Stimulated activated memory B cell treated with anti-CD40 and anti-IgM and Interleukin-4, amounts not matched to agents 10 μg/mL and 1 μg/mL and 100 μg/mL, for 72 hours (primary cell): Measurements from ENCODE around the gene SPIRE2.

Source experiments
- ATAC-seq: fragments of 150-1000 bp; cut with Tn5 transposase; 2 replicates; pipeline ENCODE4 v1.10.0; 2021
- H3K27ac Mint-ChIP-seq: one replicate; pipeline ENCODE4 v1.8.0; 2022; ENCODE audit warnings: mild to moderate bottlenecking, mixed read lengths
- H3K27me3 Mint-ChIP-seq: one replicate; pipeline ENCODE4 v1.8.0; 2022; ENCODE audit warnings: mixed read lengths
- H3K36me3 Mint-ChIP-seq: one replicate; pipeline ENCODE4 v1.8.0; 2022; ENCODE audit warnings: mixed read lengths
- H3K4me1 Mint-ChIP-seq: one replicate; pipeline ENCODE4 v1.8.0; 2022; ENCODE audit warnings: mixed read lengths
- H3K4me3 Mint-ChIP-seq: one replicate; pipeline ENCODE4 v1.8.0; 2022; ENCODE audit warnings: mild to moderate bottlenecking, moderate library complexity, mixed read lengths
- H3K9me3 Mint-ChIP-seq: one replicate; pipeline ENCODE4 v1.8.0; 2022; ENCODE audit warnings: mixed read lengths

SPIRE2 gene

DNA sequence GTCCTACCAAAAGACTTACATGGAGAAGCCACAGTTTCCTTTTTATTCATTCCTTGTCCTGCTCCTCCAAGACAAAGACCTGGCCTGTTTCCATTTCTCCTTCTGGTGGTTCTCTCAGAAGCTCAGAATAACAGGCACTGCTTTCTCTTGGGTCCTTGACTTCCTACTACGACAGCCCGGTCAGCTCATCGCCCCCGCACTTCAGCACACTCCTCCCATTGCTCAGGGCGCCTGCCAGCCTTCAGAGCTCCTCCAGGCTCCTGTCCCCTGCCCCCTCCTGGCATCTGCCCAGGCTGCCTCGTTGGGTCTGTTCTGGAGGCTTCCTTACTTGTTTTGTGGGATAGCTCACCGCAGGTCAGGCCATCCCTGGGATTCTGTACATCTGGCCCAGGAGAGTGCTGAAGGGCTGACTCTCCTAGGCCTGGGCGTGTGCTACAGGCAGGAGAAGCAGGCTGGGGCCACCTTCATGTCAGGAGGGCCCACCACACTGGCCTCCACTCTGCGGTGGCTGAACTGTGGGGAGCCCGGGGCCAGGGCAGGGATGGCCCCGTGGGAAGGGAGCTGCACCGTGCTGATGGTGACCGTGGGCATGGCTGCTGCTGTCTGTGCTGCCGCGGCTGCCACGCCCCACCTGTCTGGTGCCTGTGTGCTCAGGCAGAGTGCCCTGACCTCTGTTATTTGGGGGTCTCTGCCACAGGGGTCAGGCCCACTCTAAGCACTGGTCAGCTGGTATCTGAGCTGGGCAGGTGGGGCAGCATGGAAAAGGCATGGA is 62.8 kb downstream of the SPIRE2 start:
- Mint-ChIP-seq H3K27ac (no peak overlapping the region), H3K36me3 (peaks cover 31% of the 10 kb centered on the region), H3K4me1 (no peaks in the 10 kb centered on the region), H3K9me3 (no peaks in the 10 kb centered on the region), H3K27me3 (no peaks in the 10 kb centered on the region), H3K4me3 (no peak overlapping the region)
- ATAC-seq: no peak

DNA sequence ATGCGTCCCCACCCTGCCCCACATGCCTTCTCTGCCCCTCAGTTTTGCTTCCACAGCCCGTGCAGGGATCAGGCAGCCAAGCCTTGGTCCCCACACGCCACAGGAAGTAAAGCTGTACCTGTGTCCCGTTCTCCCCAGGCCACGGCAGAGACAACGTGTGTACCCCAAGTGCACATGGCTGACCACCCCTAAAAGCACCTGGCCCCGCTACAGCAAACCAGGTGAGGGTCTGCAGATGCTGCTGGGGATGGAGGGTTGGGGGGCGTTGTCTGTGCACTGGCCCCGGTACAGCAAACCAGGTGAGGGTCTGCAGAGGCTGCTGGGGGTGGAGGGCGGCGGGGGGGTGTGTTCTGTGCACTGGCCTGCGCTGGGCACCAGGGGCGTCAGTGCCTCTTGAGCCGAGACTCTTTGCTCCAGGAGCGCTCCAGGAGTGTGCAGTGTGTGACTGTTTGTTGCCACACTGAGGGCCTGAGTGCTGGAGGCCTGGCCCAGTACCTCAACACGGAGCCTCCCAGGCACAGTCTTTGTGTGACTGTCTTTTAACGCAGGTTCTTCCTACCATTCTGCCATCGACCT is 63.9 kb downstream of the SPIRE2 start:
- ATAC-seq: no peak
- no peaks in the 10 kb centered on the region for H3K27me3 Mint-ChIP-seq
- no peaks in the 10 kb centered on the region for H3K9me3 Mint-ChIP-seq
- H3K36me3 Mint-ChIP-seq: peaks cover 29% of the 10 kb centered on the region
- H3K4me3 Mint-ChIP-seq: no peak overlapping the region
- no peaks in the 10 kb centered on the region for H3K4me1 Mint-ChIP-seq
- H3K27ac Mint-ChIP-seq: no peak overlapping the region

DNA sequence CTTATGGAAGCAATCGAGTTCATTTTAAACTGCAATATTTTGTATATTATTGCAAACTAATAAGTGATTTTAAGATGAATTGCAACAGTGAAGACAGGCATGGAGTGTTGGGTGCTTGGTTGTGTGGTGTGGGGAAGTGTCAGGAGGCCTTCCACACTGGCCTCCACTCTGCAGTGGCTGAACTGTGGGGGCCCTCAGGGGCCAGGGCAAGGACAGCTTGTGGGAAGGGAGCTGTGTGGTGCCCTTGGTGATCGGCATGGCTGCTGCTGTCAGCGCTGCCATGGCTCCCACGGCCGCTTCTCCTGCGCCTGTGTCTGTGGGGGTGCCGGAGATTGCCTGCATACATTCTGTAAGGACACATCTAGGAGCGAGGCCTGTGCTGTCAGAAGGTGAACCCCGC is 64.4 kb downstream of the SPIRE2 start:
- H3K9me3 Mint-ChIP-seq: no peaks in the 10 kb centered on the region
- no peaks in the 10 kb centered on the region for H3K27me3 Mint-ChIP-seq
- no peak for ATAC-seq
- no peaks in the 10 kb centered on the region for H3K4me1 Mint-ChIP-seq
- H3K27ac Mint-ChIP-seq: no peak overlapping the region
- H3K4me3 Mint-ChIP-seq: no peak overlapping the region
- H3K36me3 Mint-ChIP-seq: peaks cover 29% of the 10 kb centered on the region

DNA sequence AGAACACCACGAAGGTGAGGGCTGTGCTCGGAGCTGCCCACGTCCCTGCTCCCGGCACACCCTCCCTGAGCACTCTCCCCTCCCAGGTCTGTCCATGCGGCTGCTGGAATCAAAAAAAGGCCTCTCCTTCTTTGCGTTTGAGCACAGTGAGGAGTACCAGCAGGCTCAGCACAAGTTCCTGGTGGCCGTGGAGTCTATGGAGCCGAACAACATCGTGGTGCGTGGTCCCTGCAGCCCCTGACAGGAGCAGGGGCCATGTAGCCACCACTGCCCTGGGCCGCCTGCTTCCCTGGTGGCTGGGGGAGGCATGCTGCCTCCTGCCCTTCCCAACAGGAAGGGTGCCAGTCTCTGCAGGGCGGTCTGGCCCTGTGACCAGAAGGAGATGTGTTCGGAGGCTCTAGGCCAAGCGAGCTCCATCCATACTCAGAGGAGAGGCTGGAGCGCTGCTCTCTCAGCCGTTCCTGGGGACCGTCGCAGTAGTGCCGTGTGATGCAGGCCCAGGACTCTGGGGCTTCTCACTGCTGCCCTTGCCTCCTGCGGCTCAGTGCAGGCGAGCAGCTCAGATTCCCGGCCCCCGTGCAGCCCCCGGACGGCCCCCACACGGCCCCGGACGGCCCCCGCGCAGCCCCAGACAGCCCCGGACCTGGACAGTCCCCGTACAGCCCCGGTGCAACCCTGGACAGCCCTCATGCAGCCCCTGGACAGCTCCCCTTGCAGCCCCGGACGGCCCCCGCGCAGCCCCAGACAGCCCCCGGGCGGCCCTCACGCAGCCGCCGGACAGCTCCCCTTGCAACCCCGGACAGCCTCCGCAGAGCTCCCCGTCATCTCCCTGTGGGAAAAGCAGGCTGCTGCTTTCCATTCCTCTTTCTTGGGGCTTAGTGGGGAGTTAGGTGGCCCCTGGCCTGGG is 65.6 kb downstream of the SPIRE2 start:
- no peak for ATAC-seq
- no peak overlapping the region for H3K27ac Mint-ChIP-seq

DNA sequence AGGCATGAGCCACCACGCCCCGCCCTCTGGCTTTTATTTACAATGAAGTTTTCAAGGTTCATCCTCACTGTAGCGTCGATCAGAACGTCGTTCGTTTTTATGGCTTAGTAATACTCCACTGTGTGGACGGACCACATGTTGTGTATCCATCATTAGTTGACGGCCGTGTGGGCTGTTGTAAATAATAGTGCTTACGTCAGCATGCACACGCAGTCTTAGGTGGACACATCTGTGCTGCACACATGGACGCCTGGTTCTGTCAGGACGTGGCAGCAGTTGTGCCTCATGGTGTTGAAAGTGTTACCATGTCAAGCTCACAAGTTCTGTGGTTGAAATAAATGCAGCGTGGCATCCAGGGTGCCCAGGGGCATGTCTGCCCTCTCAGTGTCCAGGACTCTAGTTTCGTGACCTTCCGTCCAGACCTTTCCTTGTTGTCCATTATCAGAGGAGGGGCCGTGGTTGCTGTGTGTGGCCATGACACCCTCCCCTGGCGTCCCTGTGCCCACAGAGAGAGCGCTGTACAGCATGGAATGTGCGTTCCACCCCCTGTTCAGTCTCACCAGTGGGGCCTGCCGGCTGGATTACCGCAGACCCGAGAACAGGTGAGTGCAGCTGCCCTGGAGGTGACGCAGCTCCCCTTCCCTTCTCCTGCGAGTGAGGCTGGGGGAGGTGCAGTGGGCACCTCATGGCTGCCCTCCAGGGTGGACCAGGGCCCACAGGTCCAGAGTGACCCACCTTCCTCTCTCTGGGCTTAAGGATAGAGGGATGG is 67.4 kb downstream of the SPIRE2 start:
- no peaks in the 10 kb centered on the region for H3K9me3 Mint-ChIP-seq
- H3K27me3 Mint-ChIP-seq: no peaks in the 10 kb centered on the region
- no peak overlapping the region for H3K27ac Mint-ChIP-seq
- no peak for ATAC-seq
- H3K4me1 Mint-ChIP-seq: no peaks in the 10 kb centered on the region
- H3K4me3 Mint-ChIP-seq: no peak overlapping the region
- H3K36me3 Mint-ChIP-seq: peaks cover 41% of the 10 kb centered on the region

More for the DNA sequence above, 65.6 kb downstream of the SPIRE2 start:
- Mint-ChIP-seq H3K4me1 (no peaks in the 10 kb centered on the region), H3K27me3 (no peaks in the 10 kb centered on the region), H3K36me3 (peaks cover 36% of the 10 kb centered on the region), H3K4me3 (no peak overlapping the region), H3K9me3 (no peaks in the 10 kb centered on the region)

DNA sequence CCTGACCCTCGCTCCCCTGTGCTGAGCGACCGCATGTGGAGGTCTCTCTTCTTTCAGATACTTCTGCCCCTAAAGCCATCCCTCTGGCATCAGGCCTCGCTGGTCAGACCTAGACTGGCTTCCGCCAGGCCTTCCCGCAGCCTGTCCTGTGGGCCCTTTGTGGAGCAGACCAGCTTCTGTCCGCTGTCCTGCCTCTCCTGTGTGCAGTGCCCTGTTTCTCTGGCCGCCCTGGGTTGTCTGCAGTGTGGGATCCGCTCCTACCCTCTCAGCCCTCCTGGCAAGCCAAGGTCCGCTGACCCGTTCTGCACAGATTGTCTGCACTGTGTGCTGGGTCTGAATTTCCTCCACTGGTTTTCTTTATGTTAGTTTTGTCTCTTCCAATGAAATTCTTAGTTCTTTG is 68.9 kb downstream of the SPIRE2 start:
- H3K4me1 Mint-ChIP-seq: no peaks in the 10 kb centered on the region
- no peaks in the 10 kb centered on the region for H3K27me3 Mint-ChIP-seq
- no peak overlapping the region for H3K4me3 Mint-ChIP-seq
- no peak overlapping the region for H3K27ac Mint-ChIP-seq
- ATAC-seq: no peak
- H3K9me3 Mint-ChIP-seq: no peaks in the 10 kb centered on the region
- peaks cover 36% of the 10 kb centered on the region for H3K36me3 Mint-ChIP-seq

DNA sequence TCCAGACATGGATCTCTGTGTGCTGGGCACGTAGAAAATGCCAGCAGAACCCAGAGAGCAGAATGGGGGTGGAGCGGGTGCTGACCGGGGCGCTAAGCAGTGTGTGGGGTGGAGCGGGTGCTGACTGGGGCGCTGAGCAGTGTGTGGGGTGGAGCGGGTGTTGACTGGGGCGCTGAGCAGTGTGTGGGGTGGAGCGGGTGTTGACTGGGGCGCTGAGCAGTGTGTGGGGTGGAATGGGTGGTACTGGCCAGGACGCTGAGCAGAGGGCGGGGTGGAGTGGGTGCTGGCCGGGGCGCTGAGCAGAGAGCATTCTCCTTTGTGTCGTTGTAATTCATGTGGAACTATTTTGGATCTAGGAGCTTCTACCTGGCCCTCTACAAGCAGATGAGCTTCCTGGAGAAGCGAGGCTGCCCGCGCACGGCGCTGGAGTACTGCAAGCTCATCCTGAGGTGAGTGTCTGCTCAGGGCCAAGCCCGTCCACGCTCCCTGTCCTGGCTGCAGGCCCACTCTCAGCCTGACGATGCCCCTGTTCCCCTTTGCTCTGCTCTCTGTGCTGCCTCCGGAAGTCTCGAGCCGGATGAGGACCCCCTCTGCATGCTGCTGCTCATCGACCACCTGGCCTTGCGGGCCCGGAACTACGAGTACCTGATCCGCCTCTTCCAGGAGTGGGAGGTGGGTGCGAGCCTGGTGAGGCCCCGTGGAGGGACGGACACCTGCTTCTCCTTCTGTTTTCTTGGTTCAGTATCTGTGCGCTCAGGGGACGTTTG is 70.1 kb downstream of the SPIRE2 start:
- no peak for ATAC-seq
- Mint-ChIP-seq H3K4me1 (no peaks in the 10 kb centered on the region), H3K9me3 (no peaks in the 10 kb centered on the region), H3K27me3 (no peaks in the 10 kb centered on the region), H3K27ac (no peak overlapping the region), H3K36me3 (peaks cover 36% of the 10 kb centered on the region), H3K4me3 (no peak overlapping the region)

DNA sequence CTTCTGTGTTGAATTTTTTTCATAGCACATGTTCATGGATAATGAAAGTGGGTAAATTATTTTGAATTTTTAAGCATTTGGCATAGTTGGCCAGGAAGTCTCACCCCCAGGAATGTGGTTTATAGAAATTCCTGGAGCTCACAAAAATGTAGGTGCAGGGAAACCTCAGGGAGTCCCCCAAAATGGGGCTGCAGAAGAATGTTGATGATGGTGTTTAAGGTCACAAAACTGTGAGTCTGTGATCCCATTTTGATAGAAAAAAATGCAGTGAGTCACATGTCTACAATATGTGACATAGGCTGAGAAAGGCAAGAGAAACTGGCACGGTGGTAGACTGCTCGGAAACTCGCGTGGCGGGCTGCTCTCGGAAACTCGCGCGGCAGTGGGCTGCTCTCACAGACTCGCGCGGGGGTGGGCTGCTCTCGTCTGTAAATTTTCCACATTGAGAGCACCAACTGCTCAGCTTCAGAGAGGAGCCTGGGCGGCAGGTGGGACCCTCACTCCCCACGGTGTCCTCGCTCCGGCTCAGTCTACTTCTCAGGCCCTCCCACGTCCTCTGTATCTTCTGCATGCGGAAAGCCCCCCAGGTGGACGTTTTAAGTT is 71.7 kb downstream of the SPIRE2 start:
- no peaks in the 10 kb centered on the region for H3K4me1 Mint-ChIP-seq
- H3K27ac Mint-ChIP-seq: no peak overlapping the region
- no peak overlapping the region for H3K4me3 Mint-ChIP-seq
- peaks cover 41% of the 10 kb centered on the region for H3K36me3 Mint-ChIP-seq
- no peaks in the 10 kb centered on the region for H3K27me3 Mint-ChIP-seq
- no peak for ATAC-seq
- no peaks in the 10 kb centered on the region for H3K9me3 Mint-ChIP-seq

DNA sequence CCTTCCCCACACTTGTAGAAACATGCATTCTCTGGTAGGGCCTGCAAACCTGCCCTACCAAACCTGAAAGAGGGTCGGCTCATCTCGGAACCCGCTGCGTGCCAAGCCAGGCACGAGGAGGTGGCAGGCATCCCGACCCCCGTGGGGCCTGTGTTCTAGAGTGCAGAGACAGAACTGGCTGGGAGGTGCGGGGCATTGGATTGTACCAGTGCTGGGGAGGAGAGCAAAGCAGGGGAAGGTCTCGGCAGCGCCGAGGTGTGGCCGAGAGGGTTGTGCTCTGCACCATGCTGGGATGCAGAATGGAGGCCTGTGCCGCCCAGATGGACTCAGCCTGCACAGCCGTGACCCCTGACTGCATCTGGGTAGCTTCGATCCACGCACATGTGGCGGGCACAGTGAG is 72.6 kb downstream of the SPIRE2 start:
- no peaks in the 10 kb centered on the region for H3K27me3 Mint-ChIP-seq
- peaks cover 49% of the 10 kb centered on the region for H3K36me3 Mint-ChIP-seq
- H3K9me3 Mint-ChIP-seq: no peaks in the 10 kb centered on the region
- H3K27ac Mint-ChIP-seq: no peak overlapping the region
- no peaks in the 10 kb centered on the region for H3K4me1 Mint-ChIP-seq
- no peak for ATAC-seq
- H3K4me3 Mint-ChIP-seq: no peak overlapping the region

DNA sequence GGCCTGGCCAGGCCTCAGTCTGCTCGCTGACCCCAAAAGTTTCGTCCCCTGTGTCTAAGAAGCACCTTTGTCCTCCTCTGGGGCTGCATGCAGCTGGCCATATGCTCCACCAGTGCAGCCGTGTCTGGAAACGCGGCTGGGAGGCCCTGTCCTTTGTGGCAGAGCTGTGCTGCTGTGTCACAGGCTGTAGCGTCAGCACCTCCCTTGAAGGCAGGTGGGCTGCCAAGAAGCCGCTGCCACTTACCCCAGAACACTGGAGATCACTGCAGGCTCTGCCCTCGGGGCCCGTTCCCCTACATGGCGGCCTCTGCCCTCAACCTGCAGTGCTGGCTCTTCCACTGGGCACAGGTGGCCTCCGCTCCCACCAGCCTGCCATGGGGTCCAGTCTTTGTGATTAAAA is 74.7 kb downstream of the SPIRE2 start:
- no peak for ATAC-seq
- Mint-ChIP-seq H3K9me3 (no peaks in the 10 kb centered on the region), H3K27me3 (no peaks in the 10 kb centered on the region), H3K4me3 (no peak overlapping the region), H3K36me3 (peaks cover 52% of the 10 kb centered on the region), H3K27ac (no peak overlapping the region), H3K4me1 (no peaks in the 10 kb centered on the region)

DNA sequence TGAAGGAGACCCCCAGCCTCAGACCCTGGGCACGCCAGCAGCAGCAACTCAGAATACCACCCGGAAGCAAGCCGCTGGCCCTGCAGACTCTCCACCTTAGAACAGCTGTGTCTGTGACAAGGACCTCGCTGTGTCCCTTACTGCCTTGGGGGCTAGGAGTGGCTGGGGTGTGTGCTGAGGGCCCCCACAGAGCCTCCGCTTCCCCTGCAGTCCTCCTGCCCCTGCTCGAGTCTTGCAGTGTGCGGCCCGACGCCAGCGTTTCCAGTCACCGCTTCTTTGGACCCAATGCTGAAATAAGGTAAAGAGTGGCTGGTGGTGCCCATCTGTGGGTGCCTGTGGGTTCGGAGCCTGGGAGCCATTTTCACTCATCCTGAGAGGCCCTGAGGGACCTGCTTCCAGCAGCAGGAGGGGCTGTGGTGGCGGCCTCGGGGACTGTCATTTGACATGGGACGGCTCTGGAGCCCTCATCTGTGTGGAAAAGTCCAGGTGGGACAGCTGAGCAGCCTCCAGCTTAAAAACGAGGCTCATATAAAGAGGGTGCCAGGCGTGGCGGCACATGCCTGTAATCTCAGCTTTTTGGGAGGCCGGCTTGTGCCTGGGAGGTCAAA is 75.7 kb downstream of the SPIRE2 start:
- Mint-ChIP-seq H3K27ac (no peak overlapping the region), H3K4me3 (no peak overlapping the region), H3K27me3 (no peaks in the 10 kb centered on the region), H3K9me3 (no peaks in the 10 kb centered on the region), H3K36me3 (peaks cover 52% of the 10 kb centered on the region), H3K4me1 (peaks cover 6% of the 10 kb centered on the region)
- ATAC-seq: no peak

DNA sequence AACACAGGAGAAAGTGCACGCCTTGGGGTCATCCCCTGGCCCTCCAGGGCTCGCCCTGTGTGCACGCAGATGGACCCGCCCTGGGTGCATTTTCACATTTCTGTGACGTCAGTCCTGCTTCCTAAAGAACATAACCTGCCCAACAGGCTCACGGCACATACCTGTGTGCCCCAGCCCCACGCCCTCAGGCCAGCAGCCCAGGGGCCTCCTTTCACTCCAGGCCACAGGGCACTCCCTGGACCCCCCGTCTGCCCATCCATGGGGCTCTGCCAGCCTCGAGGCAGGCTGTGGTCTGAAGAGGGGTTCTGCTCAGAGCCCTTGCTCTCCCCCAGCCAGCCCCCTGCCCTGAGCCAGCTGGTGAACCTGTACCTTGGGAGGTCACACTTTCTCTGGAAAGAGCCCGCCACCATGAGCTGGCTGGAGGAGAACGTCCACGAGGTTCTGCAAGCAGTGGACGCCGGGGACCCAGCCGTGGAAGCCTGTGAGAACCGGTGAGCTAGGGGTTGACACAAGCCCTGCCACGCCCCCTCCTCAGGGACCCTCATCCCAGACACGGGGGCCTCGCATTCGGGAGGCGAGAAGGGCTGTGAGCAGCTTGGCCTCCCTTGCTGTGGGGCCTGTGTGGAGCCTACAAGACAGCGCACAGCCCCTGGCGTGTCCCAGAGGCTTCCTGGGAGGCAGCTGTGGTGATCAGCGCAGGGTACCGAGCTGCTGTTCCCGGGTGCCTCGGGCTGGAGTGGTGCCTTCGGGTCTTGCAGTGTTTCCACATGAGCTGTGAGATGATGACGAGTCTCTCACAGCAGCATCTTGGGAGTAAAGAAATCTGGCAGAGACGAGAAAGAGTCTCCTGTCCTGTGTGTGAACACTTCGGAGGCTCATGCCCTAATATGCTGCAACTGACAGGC is 76.6 kb downstream of the SPIRE2 start:
- Mint-ChIP-seq H3K36me3 (peaks cover 56% of the 10 kb centered on the region), H3K27ac (no peak overlapping the region), H3K27me3 (no peaks in the 10 kb centered on the region), H3K4me3 (no peak overlapping the region), H3K4me1 (peaks cover 14% of the 10 kb centered on the region), H3K9me3 (no peaks in the 10 kb centered on the region)
- ATAC-seq: no peak

DNA sequence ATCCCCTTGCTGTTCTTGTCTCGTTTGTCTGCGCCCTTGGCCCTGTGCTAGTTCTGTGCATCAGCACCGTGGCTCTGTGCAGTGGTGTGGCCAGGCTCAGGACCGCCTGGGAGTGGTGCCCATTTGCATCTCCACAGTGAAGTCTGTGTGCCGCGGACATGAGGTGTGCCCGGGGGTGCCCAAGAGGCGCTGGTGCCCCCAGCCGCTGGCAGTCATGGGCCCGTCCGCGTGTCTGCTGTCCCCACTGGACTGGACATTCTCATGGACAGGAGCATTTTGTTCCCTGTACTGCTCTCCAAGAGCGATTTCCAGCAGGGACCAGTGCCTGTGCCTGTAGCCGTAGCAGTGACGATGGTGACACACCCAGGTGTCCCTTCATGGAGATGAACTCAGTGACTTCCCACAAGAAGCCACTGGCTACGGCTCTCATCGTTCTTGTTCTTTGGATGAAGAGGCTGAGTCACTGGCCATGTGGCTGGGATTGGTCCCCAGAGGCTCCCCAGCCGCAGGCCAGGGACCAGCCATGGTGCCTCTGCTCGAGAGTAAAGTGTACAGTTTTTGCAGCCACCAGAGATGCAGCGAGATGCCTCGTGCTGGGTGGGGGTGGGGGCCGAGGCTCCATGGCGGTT is 77.3 kb downstream of the SPIRE2 start:
- Mint-ChIP-seq H3K4me1 (peaks cover 21% of the 10 kb centered on the region), H3K36me3 (peaks cover 59% of the 10 kb centered on the region), H3K27me3 (no peaks in the 10 kb centered on the region), H3K27ac (no peak overlapping the region), H3K4me3 (no peak overlapping the region), H3K9me3 (no peaks in the 10 kb centered on the region)
- ATAC-seq: no peak
